GM10248 (cell line): ENCODE results near the gene CFI.
"Not testable (repeated sequence)": the region's sequence is repeated elsewhere in the genome, so short reads cannot be mapped to it uniquely, and the experiment has no call there.

Experiments
- CTCF ChIA-PET: fragments of 300-600 bp; sonication (Branson Sonifier 250); formaldehyde crosslinking; extraction: SDS; loops from one replicate; lab custom pipeline; 2021; ENCODE audit warnings: antibody characterized with exemption; lab: Yijun Ruan, JAX
- POLR2A ChIA-PET: fragments of 350-650 bp; sonication (Branson Sonifier 250); formaldehyde crosslinking; extraction: SDS; loops from one replicate; lab custom pipeline; 2020; ENCODE audit warnings: antibody characterized with exemption; lab: Yijun Ruan, JAX
- DNase-seq: peaks from one replicate; pipeline ENCODE4 v3.0.0; 2012; ENCODE audit errors: extremely low spot score
- CTCF ChIP-seq: IDR thresholded peaks from 2 replicates; pipeline ENCODE4 v1.5.1; 2012; ENCODE audit warnings: mild to moderate bottlenecking, low read depth; ENCODE audit errors: extremely low read depth, missing control alignments, control extremely low read depth

The CFI gene

GRCh38 chr4:109803924-109804571, 2.2 kb upstream of the CFI start:
- POLR2A ChIA-PET: no interaction called here
- TF ChIP-seq CTCF: peak; percentile 50

GRCh38 chr4:109801099-109801789, 555 bp downstream of the CFI start:
- TF ChIP-seq CTCF: no peak
- CTCF ChIA-PET: interaction anchor here (1.0 to 1.2 kb wide), 2 partner anchors 368 kb away, joined by 3 to 4 read pairs; partner anchors contain the start of gene SEC24B
- no peak for DNase-seq
- POLR2A ChIA-PET: no interaction called here

More at GRCh38 chr4:109803924-109804571, 2.2 kb upstream of the CFI start:
- CTCF ChIA-PET: interaction anchor here (0.9 to 2.1 kb wide), 9 partner anchors 9 to 393 kb away, joined by 3 to 7 read pairs (median 5); partner anchors contain the start of gene SEC24B
- peak; percentile 43 for DNase-seq

- no peak for TF ChIP-seq CTCF
- DNase-seq: no peak
- CTCF ChIA-PET: interaction anchor here (1.3 kb wide), 1 partner anchor 12 kb away, joined by 3 read pairs; no protein-coding TSS in a partner anchor
- POLR2A ChIA-PET: no interaction called here
These were observed 2.9 kb downstream of the CFI start for GRCh38 chr4:109798866-109799265.

- CTCF ChIA-PET: interaction anchor here (1.2 to 1.4 kb wide), 2 partner anchors 9 to 31 kb away, joined by 3 read pairs; no protein-coding TSS in a partner anchor
- POLR2A ChIA-PET: no interaction called here
- no peak for TF ChIP-seq CTCF
- DNase-seq: no peak
These were observed 6.7 kb downstream of the CFI start for GRCh38 chr4:109795059-109795458.

GRCh38 chr4:109787807-109788206, 14.0 kb downstream of the CFI start:
- DNase-seq: no peak
- TF ChIP-seq CTCF: no peak
- ChIA-PET CTCF (no interaction called here), POLR2A (no interaction called here)

GRCh38 chr4:109786846-109787245, 15.0 kb downstream of the CFI start:
- DNase-seq: no peak
- ChIA-PET POLR2A (no interaction called here), CTCF (interaction anchor here (1.2 kb wide), 1 partner anchor 13 kb away, joined by 3 read pairs; no protein-coding TSS in a partner anchor)

GRCh38 chr4:109782092-109782491, 19.7 kb downstream of the CFI start:
- CTCF ChIA-PET, POLR2A ChIA-PET, DNase-seq: not testable (repeated sequence)

More at GRCh38 chr4:109786846-109787245, 15.0 kb downstream of the CFI start:
- no peak for TF ChIP-seq CTCF
